Upper lobe of left lung (tissue), 6 donors: Measurements from ENCODE around the gene PRKAR2B. TPM values are rescaled to one million over a fixed set of nuclear protein-coding genes. Genes with fewer than 3 reads are reported as not detected.

Experiments
- ATAC-seq, 2 donors: fragments of 200-7000 bp; cut with Tn5 transposase; one replicate each; pipeline ENCODE4 v1.9.1; 2022; ENCODE audit warnings: mild to moderate bottlenecking in 2 of 2, moderate library complexity in 2 of 2; ENCODE audit not compliant: low FRiP score in 2 of 2
- DNase-seq, 2 donors: peaks; one replicate each; pipeline ENCODE4 v3.0.0-alpha.2; 2019 to 2020
- H3K27ac ChIP-seq, 4 donors: fragments of 200-600 bp; sonication (generic); one replicate each; pipeline ENCODE4 v1.5.1; 2016 to 2019
- H3K27me3 ChIP-seq, 4 donors: fragments of 200-600 bp; sonication (generic); one replicate each; pipeline ENCODE4 v1.5.1; 2017 to 2019
- H3K36me3 ChIP-seq, 4 donors: fragments of 200-600 bp; sonication (generic); one replicate each; pipeline ENCODE4 v1.5.1; 2016 to 2019
- H3K4me1 ChIP-seq, 4 donors: fragments of 200-600 bp; sonication (generic); one replicate each; pipeline ENCODE4 v1.5.1; 2018 to 2019
- H3K4me3 ChIP-seq, 4 donors: fragments of 200-600 bp; sonication (generic); one replicate each; pipeline ENCODE4 v1.5.1; 2017 to 2019; ENCODE audit warnings: mild to moderate bottlenecking in 2 of 4, moderate library complexity in 1 of 4
- H3K9me3 ChIP-seq, 4 donors: fragments of 200-600 bp; sonication (generic); one replicate each; pipeline ENCODE4 v1.5.1; 2018 to 2019
- CTCF ChIP-seq, 6 experiments: fragments of 450-650 bp in 4 of 6; fragments of 200-600 bp in 2 of 6; sonication (generic) in 2 of 6; IDR thresholded peaks; one replicate each; pipeline ENCODE4 v1.5.1; 2016 to 2019; ENCODE audit warnings: antibody characterized with exemption in 6 of 6
- EP300 ChIP-seq, 4 donors: sonication (generic); formaldehyde crosslinking; IDR thresholded peaks; one replicate each; pipeline ENCODE4 v1.5.1; 2017; ENCODE audit warnings: antibody characterized with exemption in 4 of 4, control low read depth in 2 of 4
- POLR2A ChIP-seq, 4 donors: fragments of 450-650 bp; IDR thresholded peaks; one replicate each; pipeline ENCODE4 v1.5.1; 2016 to 2017; ENCODE audit warnings: antibody characterized with exemption in 4 of 4, mild to moderate bottlenecking in 2 of 4
- POLR2AphosphoS5 ChIP-seq, 2 donors: sonication (generic); formaldehyde crosslinking; IDR thresholded peaks; one replicate each; pipeline ENCODE4 v1.5.1; 2017; ENCODE audit warnings: antibody characterized with exemption in 2 of 2
- WGBS, 2 donors: methylation state at CpG; one replicate each; pipeline ENCODE4 v1.1.5; 2017 to 2018; 5-methylcytosine and 5-hydroxymethylcytosine counted together
- total RNA-seq, 6 donors: library from RNA; depleted of rRNA in 4 of 6; stranded (reverse); fragments of >200 nt in 4 of 6; gene quantifications; one replicate each; pipeline versions ENCODE4 v1.1.0 to v1.2.1, GENCODE V29; 2016 to 2021
- donor health status: DM: no; HTN: no; CAD: no; lungs with moderate emphysema.
- donor health status: DM: no; HTN: yes; CAD: no; lungs with severe emphysema.

The PRKAR2B gene
- total RNA-seq, 6 donors from 2014 or later: 6.5 to 24.1 (median 9.8) TPM

GRCh38 chr7:107181172-107181571, 136.7 kb downstream of the PRKAR2B start:
- H3K36me3 ChIP-seq: peaks cover 15 to 57% (median 27%) of the 10 kb centered on the region in 4 donors
- peaks cover 12 to 33% (median 29%) of the 10 kb centered on the region in 4 donors for H3K4me1 ChIP-seq
- H3K27me3 ChIP-seq: no peaks in the 10 kb centered on the region
- ATAC-seq (no peak), DNase-seq (no peak)
- no peaks in the 10 kb centered on the region for H3K9me3 ChIP-seq
- TF ChIP-seq EP300 (IDR thresholded peaks at IDR 0.05): no peak
- no peak for TF ChIP-seq CTCF (IDR thresholded peaks at IDR 0.05)
- no peak for TF ChIP-seq POLR2AphosphoS5 (IDR thresholded peaks at IDR 0.05)
- TF ChIP-seq POLR2A (IDR thresholded peaks at IDR 0.05): no peak
- no peak overlapping the region for H3K4me3 ChIP-seq
- no peak overlapping the region for H3K27ac ChIP-seq
- WGBS, 2 donors: 89 to 97% methylated on average over 5 of the region's 5 CpGs

- Histone ChIP-seq H3K9me3 (no peaks in the 10 kb centered on the region), H3K4me1 (peaks cover 0 to 8% (median 3%) of the 10 kb centered on the region in 4 donors), H3K27me3 (no peaks in the 10 kb centered on the region), H3K36me3 (peaks cover 39 to 96% (median 54%) of the 10 kb centered on the region in 4 donors), H3K4me3 (no peak overlapping the region), H3K27ac (no peak overlapping the region)
- WGBS, 2 donors: 76 to 80% methylated on average over 4 of the region's 4 CpGs
- ATAC-seq: no peak
- TF ChIP-seq EP300 (IDR thresholded peaks at IDR 0.05) (no peak), CTCF (IDR thresholded peaks at IDR 0.05) (no peak), POLR2AphosphoS5 (IDR thresholded peaks at IDR 0.05) (no peak), POLR2A (IDR thresholded peaks at IDR 0.05) (no peak)
- DNase-seq: no peak
Observed at GRCh38 chr7:107185716-107186115, 141.2 kb downstream of the PRKAR2B start.

- no peak for ATAC-seq
- TF ChIP-seq POLR2A (IDR thresholded peaks at IDR 0.05): no peak
- no peak for TF ChIP-seq CTCF (IDR thresholded peaks at IDR 0.05)
- no peak for TF ChIP-seq EP300 (IDR thresholded peaks at IDR 0.05)
- TF ChIP-seq POLR2AphosphoS5 (IDR thresholded peaks at IDR 0.05): no peak
- H3K4me3 ChIP-seq: no peak overlapping the region
- H3K9me3 ChIP-seq: no peaks in the 10 kb centered on the region
- 94 to 98% methylated on average over 4 of the region's 4 CpGs for WGBS, 2 donors
- H3K36me3 ChIP-seq: peaks cover 42 to 96% (median 54%) of the 10 kb centered on the region in 4 donors
- DNase-seq: no peak
- H3K4me1 ChIP-seq: peaks cover 0 to 3% (median under 1%) of the 10 kb centered on the region in 4 donors
- no peaks in the 10 kb centered on the region for H3K27me3 ChIP-seq
- H3K27ac ChIP-seq: no peak overlapping the region
Observed at GRCh38 chr7:107186240-107186639, 141.7 kb downstream of the PRKAR2B start.

GRCh38 chr7:107187774-107188173, 143.3 kb downstream of the PRKAR2B start:
- TF ChIP-seq CTCF (IDR thresholded peaks at IDR 0.05) (no peak), POLR2AphosphoS5 (IDR thresholded peaks at IDR 0.05) (no peak), POLR2A (IDR thresholded peaks at IDR 0.05) (no peak), EP300 (IDR thresholded peaks at IDR 0.05) (no peak)

GRCh38 chr7:107190090-107190489, 145.6 kb downstream of the PRKAR2B start:
- Histone ChIP-seq H3K27ac (no peak overlapping the region), H3K27me3 (no peaks in the 10 kb centered on the region), H3K4me1 (peaks cover 3 to 9% (median 6%) of the 10 kb centered on the region in 4 donors), H3K36me3 (peaks cover 37 to 78% (median 45%) of the 10 kb centered on the region in 4 donors), H3K9me3 (no peaks in the 10 kb centered on the region), H3K4me3 (no peak overlapping the region)
- DNase-seq (no peak), ATAC-seq (no peak)
- no peak for TF ChIP-seq POLR2AphosphoS5 (IDR thresholded peaks at IDR 0.05)
- TF ChIP-seq POLR2A (IDR thresholded peaks at IDR 0.05): no peak
- TF ChIP-seq EP300 (IDR thresholded peaks at IDR 0.05): no peak
- TF ChIP-seq CTCF (IDR thresholded peaks at IDR 0.05): no peak
- 95 to 96% methylated on average over 2 of the region's 2 CpGs for WGBS, 2 donors

More at GRCh38 chr7:107187774-107188173, 143.3 kb downstream of the PRKAR2B start:
- Histone ChIP-seq H3K27me3 (no peaks in the 10 kb centered on the region), H3K4me3 (no peak overlapping the region), H3K4me1 (no peaks in the 10 kb centered on the region), H3K9me3 (no peaks in the 10 kb centered on the region), H3K36me3 (peaks cover 45 to 96% (median 55%) of the 10 kb centered on the region in 4 donors), H3K27ac (no peak overlapping the region)
- ATAC-seq: no peak
- no peak for DNase-seq
- 77 to 85% methylated on average over 2 of the region's 2 CpGs for WGBS, 2 donors
